ENCODE results near the gene CERS6.

DNA sequence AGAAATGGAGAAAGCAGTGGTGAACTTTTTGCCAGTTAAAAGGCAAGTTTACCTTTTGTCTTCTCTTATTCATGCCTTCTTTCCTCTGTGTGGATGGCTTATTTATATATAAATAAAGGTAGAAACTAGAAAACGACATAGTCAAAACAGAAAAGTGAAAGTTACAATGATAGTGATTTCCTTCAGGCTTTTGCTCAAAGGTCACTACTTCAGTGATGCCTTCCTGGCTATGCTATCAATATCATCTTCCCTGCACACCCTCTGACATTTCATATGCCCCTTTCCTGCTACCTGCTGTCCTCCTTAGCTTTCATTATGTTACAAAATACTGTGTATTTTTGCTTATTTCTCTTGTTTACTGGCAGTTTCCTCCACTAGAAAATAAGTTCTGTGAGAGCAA lies 214.4 kb downstream of the CERS6 start:
- no peak for TF ChIP-seq NFRKB (IDR thresholded peaks at IDR 0.05)
- TF ChIP-seq, protein P1, sequence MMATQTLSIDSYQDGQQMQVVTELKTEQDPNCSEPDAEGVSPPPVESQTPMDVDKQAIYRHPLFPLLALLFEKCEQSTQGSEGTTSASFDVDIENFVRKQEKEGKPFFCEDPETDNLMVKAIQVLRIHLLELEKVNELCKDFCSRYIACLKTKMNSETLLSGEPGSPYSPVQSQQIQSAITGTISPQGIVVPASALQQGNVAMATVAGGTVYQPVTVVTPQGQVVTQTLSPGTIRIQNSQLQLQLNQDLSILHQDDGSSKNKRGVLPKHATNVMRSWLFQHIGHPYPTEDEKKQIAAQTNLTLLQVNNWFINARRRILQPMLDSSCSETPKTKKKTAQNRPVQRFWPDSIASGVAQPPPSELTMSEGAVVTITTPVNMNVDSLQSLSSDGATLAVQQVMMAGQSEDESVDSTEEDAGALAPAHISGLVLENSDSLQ (IDR thresholded peaks at IDR 0.05) = no peak
- TF ChIP-seq TARDBP (IDR thresholded peaks at IDR 0.05) = no peak
- TF ChIP-seq CTBP1 (IDR thresholded peaks at IDR 0.05; ENCODE audit: borderline replicate concordance) = no peak
- TF ChIP-seq FOXM1 (IDR thresholded peaks at IDR 0.05; ENCODE audit: borderline replicate concordance) = no peak
- TF ChIP-seq HDGF (IDR thresholded peaks at IDR 0.05; ENCODE audit: borderline replicate concordance) = no peak
- no peak for TF ChIP-seq SUZ12 (IDR thresholded peaks at IDR 0.05)
- no peak for TF ChIP-seq ZNF384 (IDR thresholded peaks at IDR 0.05)
- TF ChIP-seq ELF4 (IDR thresholded peaks at IDR 0.05) = no peak
- no peak for TF ChIP-seq ARNT (IDR thresholded peaks at IDR 0.05)
- TF ChIP-seq BHLHE40 (IDR thresholded peaks at IDR 0.05; ENCODE audit: borderline replicate concordance) = no peak
- TF ChIP-seq SP1 (IDR thresholded peaks at IDR 0.05) = no peak
- no peak for TF ChIP-seq FOXK2 (IDR thresholded peaks at IDR 0.05)

Data from HEK293T (cell line).